Activated CD4-positive, alpha-beta T cell treated with anti-CD3 and anti-CD28 coated beads, Interleukin-2, amount 10 ng/mL, durations not matched to agents 7 days and 5 days (primary cell): ENCODE measurements around the gene BCLAF1. TPM values are rescaled to one million over a fixed set of nuclear protein-coding genes. Genes with fewer than 3 reads are reported as not detected.
"Not testable (repeated sequence)": the region's sequence is repeated elsewhere in the genome, so short reads cannot be mapped to it uniquely, and the experiment has no call there.

Source experiments
- CTCF ChIA-PET: fragments of 350-600 bp; sonication (Branson Sonifier 250); formaldehyde crosslinking; loops from one replicate; lab custom pipeline; 2021; ENCODE audit warnings: antibody characterized with exemption; lab: Charles Lee
- POLR2A ChIA-PET: fragments of 350-600 bp; sonication (Branson Sonifier 250); formaldehyde crosslinking; loops from one replicate; lab custom pipeline; 2021; ENCODE audit warnings: antibody characterized with exemption; lab: Charles Lee
- DNase-seq: peaks from one replicate; pipeline ENCODE4 v3.0.0-alpha.2; 2020
- H3K27ac Mint-ChIP-seq: one replicate; pipeline ENCODE4 v1.8.0; 2021; ENCODE audit warnings: mild to moderate bottlenecking, moderate library complexity, mixed read lengths
- H3K27me3 Mint-ChIP-seq: one replicate; pipeline ENCODE4 v1.8.0; 2021; ENCODE audit warnings: mixed read lengths
- H3K36me3 Mint-ChIP-seq: one replicate; pipeline ENCODE4 v1.8.0; 2021; ENCODE audit warnings: low read depth, mixed read lengths
- H3K4me1 Mint-ChIP-seq: one replicate; pipeline ENCODE4 v1.8.0; 2021; ENCODE audit warnings: mixed read lengths
- H3K4me3 Mint-ChIP-seq: one replicate; pipeline ENCODE4 v1.8.0; 2021; ENCODE audit warnings: mild to moderate bottlenecking, moderate library complexity, mixed read lengths
- H3K9me3 Mint-ChIP-seq: one replicate; pipeline ENCODE4 v1.8.0; 2021; ENCODE audit warnings: mixed read lengths
- total RNA-seq, 2 experiments: library from RNA; stranded (reverse); gene quantifications; one replicate each; pipeline ENCODE4 v1.2.3, GENCODE V29; 2021

BCLAF1 gene
- total RNA-seq, 2 experiments from 2014 or later = 147 to 164 TPM

DNA sequence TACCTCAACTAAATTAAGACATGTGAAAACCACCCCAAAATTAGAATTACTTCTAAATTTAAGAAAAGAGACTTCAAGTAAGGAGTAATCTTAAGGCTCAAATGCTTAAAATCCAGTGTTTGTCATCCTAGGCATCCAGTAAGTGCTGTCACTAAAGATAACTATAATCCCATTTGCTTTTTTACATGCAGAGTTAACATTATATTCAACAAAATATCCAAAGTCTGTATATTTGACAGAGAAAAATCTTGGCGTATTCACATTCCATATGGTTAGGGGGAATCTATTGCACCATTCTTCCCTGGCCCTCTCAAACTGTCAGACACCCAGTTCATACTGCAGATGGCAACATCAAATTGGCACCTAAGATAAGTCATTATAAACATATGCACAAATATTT, 56.9 kb downstream of the BCLAF1 start:
- CTCF ChIA-PET = interaction anchor here (1.2 kb wide), 1 partner anchor 20 kb away, joined by 3 read pairs; no protein-coding TSS in a partner anchor
- H3K27me3 Mint-ChIP-seq = no peaks in the 10 kb centered on the region
- POLR2A ChIA-PET = no interaction called here
- H3K4me3 Mint-ChIP-seq = no peak overlapping the region
- H3K27ac Mint-ChIP-seq = no peak overlapping the region
- H3K36me3 Mint-ChIP-seq = peaks cover 44% of the 10 kb centered on the region
- H3K9me3 Mint-ChIP-seq = no peaks in the 10 kb centered on the region
- peaks cover 22% of the 10 kb centered on the region for H3K4me1 Mint-ChIP-seq
- DNase-seq = no peak

DNA sequence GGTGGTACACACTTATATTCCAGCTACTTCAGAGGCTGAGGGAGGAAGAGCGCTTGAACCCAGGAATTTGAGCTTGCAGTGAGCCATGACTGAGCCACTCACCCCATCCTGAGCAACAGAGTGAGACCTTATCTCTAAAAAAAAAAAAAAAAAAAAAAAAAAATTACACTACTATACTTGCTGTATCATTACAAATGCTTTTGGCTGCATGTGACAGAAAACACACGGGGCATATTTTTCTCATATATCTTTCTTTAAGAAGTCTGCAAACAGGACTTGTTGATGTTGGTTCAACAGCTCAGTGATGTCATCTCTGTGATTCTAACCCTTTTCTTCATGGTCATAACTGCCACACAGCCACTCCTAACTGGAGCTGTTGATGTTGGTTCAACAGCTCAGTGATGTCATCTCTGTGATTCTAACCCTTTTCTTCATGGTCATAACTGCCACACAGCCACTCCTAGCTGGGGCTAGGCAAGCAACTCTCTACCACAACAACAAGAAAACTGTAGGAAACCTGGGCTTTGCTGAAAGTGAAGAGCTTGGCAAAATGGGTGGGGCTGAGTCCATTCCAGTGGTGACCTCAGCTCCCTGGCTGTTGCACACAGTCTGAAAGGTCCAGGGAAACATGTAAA, 59.3 kb downstream of the BCLAF1 start:
- Mint-ChIP-seq H3K4me3 (no peak overlapping the region), H3K4me1 (peaks cover 14% of the 10 kb centered on the region), H3K9me3 (no peaks in the 10 kb centered on the region), H3K36me3 (peaks cover 26% of the 10 kb centered on the region), H3K27me3 (no peaks in the 10 kb centered on the region), H3K27ac (peak overlapping the region; percentile 58)
- POLR2A ChIA-PET = interaction anchor here (0.5 kb wide), 1 partner anchor 737 kb away, joined by 7 read pairs; no protein-coding TSS in a partner anchor
- no peak for DNase-seq
- CTCF ChIA-PET = interaction anchor here (0.5 to 1.7 kb wide), 3 partner anchors 20 to 377 kb away, joined by 3 to 5 read pairs (median 3); partner anchors contain the start of gene MTFR2

DNA sequence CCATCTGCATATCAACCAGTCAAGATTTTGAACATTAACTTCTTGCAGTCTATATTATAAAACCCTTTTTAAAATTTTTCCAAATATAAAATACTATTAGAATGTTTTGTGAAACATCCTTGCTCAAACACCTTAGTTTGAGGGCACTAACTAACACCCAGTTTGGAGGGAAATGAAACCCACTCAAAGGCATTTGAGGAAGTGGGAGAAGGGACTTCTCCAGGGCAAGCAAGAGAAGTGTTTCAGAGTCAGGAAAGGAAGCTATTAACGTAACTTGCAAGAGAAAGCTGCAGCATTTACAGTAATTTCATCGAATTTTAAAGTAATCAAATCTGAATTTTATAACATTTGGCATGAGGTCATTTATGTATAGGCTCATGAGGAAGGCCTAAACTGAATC, 60.8 kb downstream of the BCLAF1 start:
- ChIA-PET POLR2A (no interaction called here), CTCF (interaction anchor here (2.4 kb wide), 1 partner anchor 21 kb away, joined by 10 read pairs; the partner anchor contains the start of gene MTFR2)
- no peak overlapping the region for H3K4me3 Mint-ChIP-seq
- H3K4me1 Mint-ChIP-seq = peaks cover 9% of the 10 kb centered on the region
- DNase-seq = no peak
- no peaks in the 10 kb centered on the region for H3K9me3 Mint-ChIP-seq
- no peak overlapping the region for H3K27ac Mint-ChIP-seq
- H3K36me3 Mint-ChIP-seq = peaks cover 15% of the 10 kb centered on the region
- no peaks in the 10 kb centered on the region for H3K27me3 Mint-ChIP-seq

DNA sequence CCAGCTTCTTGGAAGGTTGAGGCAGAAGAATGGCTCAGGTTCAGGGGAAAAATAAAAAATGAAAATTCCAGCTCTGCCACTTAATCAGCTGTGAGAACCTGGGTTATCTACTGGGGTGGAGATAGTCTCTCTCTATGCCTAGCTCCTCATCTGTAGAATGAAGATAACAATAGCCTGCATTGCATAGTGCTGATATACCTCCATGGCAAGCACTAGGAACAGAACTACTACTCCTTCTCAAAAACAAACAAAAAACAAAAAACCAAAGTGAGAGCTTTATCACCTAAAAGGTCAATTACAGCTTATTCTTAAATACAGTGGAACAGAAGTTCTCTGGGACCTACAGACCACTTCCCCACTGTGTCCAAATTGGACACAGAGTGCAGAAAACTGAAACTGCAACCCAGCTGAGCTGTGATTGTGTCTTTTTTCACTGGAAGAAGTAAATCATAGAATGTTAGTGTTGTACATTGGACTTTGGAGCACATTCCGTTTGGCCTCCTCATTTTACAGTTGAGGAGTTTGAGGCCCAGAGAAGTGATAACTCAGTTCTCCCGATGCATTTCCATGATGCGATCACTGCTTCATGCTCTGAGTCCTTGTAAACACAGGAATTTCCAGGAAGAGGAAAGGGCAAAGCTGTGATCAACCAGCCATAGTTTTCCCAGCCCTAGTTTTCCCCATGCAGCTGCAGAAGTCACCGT, 62.8 kb downstream of the BCLAF1 start:
- H3K27ac Mint-ChIP-seq = no peak overlapping the region

DNA sequence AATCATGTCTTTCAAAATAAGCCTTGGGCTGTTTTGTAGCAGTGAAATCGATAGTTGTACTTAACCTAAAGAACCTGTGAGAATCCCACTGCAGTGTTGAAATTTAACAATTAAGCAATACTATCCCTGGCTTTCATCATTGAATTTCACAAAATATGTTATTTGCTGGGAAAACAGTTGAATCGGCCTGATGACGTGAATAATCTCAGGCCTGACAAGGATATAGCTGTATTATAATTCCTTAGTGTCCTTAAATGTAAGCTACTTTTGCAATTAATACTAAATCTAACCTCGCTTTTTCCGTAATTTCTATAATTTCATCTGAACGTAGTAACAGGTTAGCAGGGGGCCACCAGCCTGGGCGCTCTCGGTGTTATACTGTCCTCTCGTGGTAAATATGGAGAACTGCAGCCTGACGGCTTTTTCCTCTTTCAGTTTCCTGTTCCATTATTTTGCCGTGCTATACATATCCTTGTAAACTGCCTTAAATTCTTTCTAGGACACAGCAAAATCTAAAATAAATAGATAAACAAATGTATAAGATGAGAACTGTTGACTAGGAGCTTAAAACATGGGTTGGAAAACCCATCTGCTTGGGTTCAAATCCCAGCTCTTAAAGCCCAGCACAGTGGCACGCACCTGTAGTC, 63.5 kb downstream of the BCLAF1 start:
- peak overlapping the region; percentile 20 for H3K4me3 Mint-ChIP-seq
- DNase-seq = peak; percentile 63
- peak overlapping the region; percentile 38 for H3K27ac Mint-ChIP-seq
- H3K9me3 Mint-ChIP-seq = no peaks in the 10 kb centered on the region
- no peaks in the 10 kb centered on the region for H3K27me3 Mint-ChIP-seq
- ChIA-PET CTCF (interaction anchor here (0.6 to 2.4 kb wide), 33 partner anchors 9 to 1532 kb away, joined by 3 to 12 read pairs (median 4); partner anchors contain the start of genes AHI1, BCLAF1 and MTFR2), POLR2A (no interaction called here)
- H3K4me1 Mint-ChIP-seq = peaks cover 9% of the 10 kb centered on the region
- peaks cover 11% of the 10 kb centered on the region for H3K36me3 Mint-ChIP-seq

More for the DNA sequence above, 62.8 kb downstream of the BCLAF1 start:
- POLR2A ChIA-PET = no interaction called here
- no peak for DNase-seq
- Mint-ChIP-seq H3K4me3 (peak overlapping the region; percentile 20), H3K4me1 (peaks cover 9% of the 10 kb centered on the region), H3K36me3 (peaks cover 11% of the 10 kb centered on the region), H3K9me3 (no peaks in the 10 kb centered on the region), H3K27me3 (no peaks in the 10 kb centered on the region)
- CTCF ChIA-PET = interaction anchor here (0.6 to 2.4 kb wide), 27 partner anchors 8 to 782 kb away, joined by 3 to 12 read pairs (median 5); partner anchors contain the start of genes AHI1, BCLAF1 and MTFR2

DNA sequence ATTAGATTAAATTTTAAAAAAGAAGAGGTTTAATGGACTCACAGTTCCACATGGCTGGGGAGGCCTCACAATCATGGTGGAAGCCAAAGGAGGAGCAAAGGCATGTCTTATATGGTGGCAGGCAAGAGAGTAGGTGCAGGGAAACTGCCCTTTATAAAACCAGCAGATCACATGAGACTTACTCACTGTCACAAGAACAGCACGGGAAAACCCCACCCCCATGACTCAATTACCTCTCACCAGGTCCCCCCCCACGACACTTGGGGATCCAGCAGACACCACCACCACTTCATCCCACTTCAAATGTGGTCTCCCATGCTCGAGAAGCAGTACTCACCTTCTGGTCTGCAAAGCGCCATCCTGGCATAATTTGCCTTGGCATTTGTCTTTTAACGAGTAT, 64.2 kb downstream of the BCLAF1 start:
- ChIA-PET CTCF (interaction anchor here (0.6 to 2.3 kb wide), 21 partner anchors 8 to 1532 kb away, joined by 3 to 12 read pairs (median 4); partner anchors contain the start of genes BCLAF1 and MTFR2), POLR2A (no interaction called here)
- Mint-ChIP-seq H3K4me3 (no peak overlapping the region), H3K4me1 (peaks cover 9% of the 10 kb centered on the region), H3K36me3 (peaks cover 6% of the 10 kb centered on the region), H3K27ac (no peak overlapping the region), H3K9me3 (no peaks in the 10 kb centered on the region), H3K27me3 (no peaks in the 10 kb centered on the region)
- DNase-seq = no peak

DNA sequence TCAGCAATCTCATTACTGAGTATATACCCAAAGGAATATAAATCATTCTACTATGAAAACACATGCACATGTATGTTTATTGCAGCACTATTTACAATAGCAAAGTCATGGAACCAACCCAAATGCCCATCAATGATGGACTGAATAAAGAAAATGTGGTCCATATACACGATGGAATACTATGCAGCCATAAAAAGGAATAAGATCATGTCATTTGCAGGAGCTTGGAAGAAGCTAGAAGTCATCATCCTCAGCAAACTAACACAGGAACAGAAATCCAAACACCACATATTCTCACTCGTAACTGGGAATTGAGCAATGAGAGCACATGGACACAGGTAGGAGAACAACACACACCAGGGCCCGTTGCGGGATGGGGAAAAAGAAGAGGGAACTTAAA, 64.7 kb downstream of the BCLAF1 start:
- H3K27ac Mint-ChIP-seq, H3K27me3 Mint-ChIP-seq, H3K4me1 Mint-ChIP-seq, DNase-seq, H3K9me3 Mint-ChIP-seq, CTCF ChIA-PET, H3K36me3 Mint-ChIP-seq, H3K4me3 Mint-ChIP-seq, POLR2A ChIA-PET: not testable (repeated sequence)

DNA sequence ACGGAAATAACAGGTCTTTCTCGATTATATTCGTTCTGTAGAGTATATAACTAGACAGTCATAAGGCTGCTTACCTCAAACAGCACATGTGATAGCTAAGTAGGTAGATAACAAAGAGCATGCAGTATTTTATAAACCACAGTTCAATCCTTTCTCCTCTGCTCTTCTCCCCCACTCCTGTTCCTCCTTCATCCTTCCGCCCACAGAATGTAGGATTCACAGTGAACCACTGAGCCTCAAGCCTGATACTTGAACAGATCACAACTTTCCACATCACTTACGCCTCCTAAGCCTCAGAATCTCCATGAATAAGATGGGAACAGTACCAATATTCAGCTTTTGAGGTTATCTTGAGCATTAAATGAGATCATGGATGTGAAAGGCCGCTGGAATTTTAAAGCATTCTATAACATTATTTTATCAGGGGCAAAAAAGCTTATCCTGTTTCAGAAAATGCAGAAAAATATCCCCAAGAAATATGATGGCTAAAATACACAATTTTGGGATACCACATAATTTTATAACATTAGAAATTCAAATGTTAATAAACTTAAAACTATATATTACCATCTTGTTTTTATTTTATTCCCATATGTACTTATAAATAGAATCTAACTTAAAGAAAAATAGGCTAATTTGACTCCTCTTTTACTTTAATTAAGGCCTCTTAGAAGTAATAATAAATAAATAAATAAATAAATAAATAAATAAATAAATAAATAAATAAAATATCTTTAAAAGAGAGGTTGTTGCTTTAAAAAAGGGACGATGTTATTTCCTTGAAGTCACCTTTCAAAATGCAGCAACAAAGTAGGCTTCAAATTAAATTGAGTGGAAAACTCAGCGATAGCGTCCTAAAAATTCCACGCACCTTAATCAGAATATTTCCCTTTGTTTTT, 72.9 kb downstream of the BCLAF1 start:
- ChIA-PET CTCF (interaction anchor here (1.2 to 1.9 kb wide), 3 partner anchors 9 to 695 kb away, joined by 3 to 6 read pairs (median 3); no protein-coding TSS in a partner anchor), POLR2A (no interaction called here)
- Mint-ChIP-seq H3K27ac (no peak overlapping the region), H3K9me3 (peaks cover 10% of the 10 kb centered on the region), H3K27me3 (no peaks in the 10 kb centered on the region), H3K36me3 (no peaks in the 10 kb centered on the region), H3K4me3 (no peak overlapping the region), H3K4me1 (no peaks in the 10 kb centered on the region)
- DNase-seq = no peak

DNA sequence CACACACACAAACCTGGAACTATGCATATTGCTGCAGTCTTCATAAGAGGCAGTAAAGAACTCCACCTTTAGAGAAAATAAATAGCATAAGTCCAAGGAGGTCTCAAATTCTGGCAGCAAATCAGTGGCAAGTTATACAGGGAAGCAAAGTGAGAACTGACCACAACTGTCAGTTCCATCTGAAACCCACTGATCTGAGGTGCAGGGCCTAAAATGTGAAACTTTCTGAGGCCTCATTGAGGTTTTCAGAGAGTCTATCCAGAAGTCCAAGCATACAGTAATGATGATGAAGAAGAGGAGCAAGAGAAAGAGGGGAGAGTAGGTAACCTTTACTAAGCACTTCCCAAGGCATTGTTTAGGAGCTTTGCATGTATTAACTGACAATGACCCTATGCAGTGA, 75.8 kb downstream of the BCLAF1 start:
- ChIA-PET POLR2A (no interaction called here), CTCF (no interaction called here)
- no peak for DNase-seq
- Mint-ChIP-seq H3K9me3 (peaks cover 4% of the 10 kb centered on the region), H3K4me3 (no peak overlapping the region), H3K36me3 (no peaks in the 10 kb centered on the region), H3K4me1 (no peaks in the 10 kb centered on the region), H3K27me3 (no peaks in the 10 kb centered on the region), H3K27ac (no peak overlapping the region)

DNA sequence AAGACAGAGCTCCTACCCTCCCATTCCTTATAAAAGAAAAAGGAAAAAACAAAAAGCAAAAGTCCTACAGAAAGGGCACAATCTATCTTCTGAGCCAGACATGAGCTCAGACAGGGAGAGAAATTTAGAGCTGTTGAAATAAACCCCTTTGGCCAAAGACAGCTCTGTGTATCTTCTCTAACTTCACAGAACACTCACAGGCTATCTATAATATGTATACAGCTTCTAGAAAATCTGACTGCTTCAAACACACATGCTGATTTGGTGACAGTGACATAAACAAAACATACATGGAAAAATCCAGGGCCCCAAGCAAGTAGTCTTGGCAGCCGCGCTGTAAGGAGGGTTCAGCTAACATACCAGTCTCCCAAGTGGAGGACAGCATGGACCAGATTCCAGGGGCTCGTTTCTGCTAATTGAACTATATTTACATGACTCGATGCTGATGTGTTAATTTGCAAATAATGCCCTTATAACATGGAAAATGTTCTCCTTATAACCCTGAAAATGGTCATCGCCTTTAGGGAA, 76.6 kb downstream of the BCLAF1 start:
- Mint-ChIP-seq H3K4me3 (no peak overlapping the region), H3K4me1 (no peaks in the 10 kb centered on the region), H3K36me3 (no peaks in the 10 kb centered on the region), H3K27me3 (no peaks in the 10 kb centered on the region), H3K9me3 (peaks cover 2% of the 10 kb centered on the region), H3K27ac (no peak overlapping the region)
- ChIA-PET CTCF (interaction anchor here (0.7 to 2.8 kb wide), 2 partner anchors 14 to 47 kb away, joined by 3 to 10 read pairs; no protein-coding TSS in a partner anchor), POLR2A (no interaction called here)
- no peak for DNase-seq

DNA sequence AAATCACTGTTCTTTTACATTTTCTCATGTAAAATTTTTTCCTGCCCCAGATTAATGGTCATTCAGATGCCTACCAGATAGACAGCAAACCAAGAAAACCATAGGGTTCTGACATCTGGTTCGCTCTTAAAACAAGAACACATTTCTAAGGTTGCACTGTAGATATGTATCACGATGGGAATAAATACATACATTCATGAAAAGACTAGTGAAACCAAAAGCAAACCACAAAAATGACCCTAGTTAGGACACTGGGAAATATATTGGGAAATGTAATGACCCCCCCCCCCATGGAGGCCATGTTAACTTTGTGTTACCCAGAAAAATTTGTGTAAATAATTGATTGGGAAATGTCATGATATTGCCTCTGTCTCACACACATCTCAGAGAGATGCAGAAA, 77.0 kb downstream of the BCLAF1 start:
- POLR2A ChIA-PET = no interaction called here
- Mint-ChIP-seq H3K27me3 (no peaks in the 10 kb centered on the region), H3K36me3 (no peaks in the 10 kb centered on the region), H3K4me3 (no peak overlapping the region), H3K9me3 (peaks cover 2% of the 10 kb centered on the region), H3K27ac (no peak overlapping the region), H3K4me1 (no peaks in the 10 kb centered on the region)
- CTCF ChIA-PET = interaction anchor here (0.7 to 2.8 kb wide), 2 partner anchors 14 to 48 kb away, joined by 3 to 10 read pairs; no protein-coding TSS in a partner anchor
- DNase-seq = no peak
